NCI-H146 treated with DMSO at 0.1 percent for 48 hours (cell line): ENCODE measurements around the gene APOA1.
"Not testable (repeated sequence)": the region's sequence is repeated elsewhere in the genome, so short reads cannot be mapped to it uniquely, and the experiment has no call there.

Experiments
- DNase-seq: peaks from one replicate; lab custom pipeline; 2025; ENCODE audit not compliant: unreplicated experiment; lab: John Stamatoyannopoulos, UW

APOA1 gene

GRCh38 chr11:116821050-116821918, 16.1 kb downstream of the APOA1 start:
- no peak for DNase-seq

DNA sequence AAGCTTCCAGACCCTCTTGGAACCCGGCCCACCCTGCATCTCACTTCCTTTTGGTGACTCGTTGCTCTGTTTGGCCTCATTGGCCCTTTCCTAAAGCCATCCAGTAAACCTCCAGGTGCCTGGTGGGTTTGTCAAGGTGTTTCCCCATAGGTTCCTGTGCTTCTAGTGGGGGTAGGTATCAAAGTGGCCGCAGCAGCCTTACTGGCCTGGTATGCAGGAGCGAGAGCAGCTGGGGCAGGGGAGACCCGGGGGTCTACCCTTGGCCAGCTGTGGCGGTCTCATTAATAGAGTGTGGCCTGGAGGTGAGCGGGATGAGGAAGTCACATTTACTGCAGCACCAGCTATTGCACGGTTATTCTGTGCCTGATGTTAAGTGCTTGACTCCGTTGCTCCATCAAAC, 18.4 kb downstream of the APOA1 start:
- no peak for DNase-seq

GRCh38 chr11:116814502-116814901, 22.9 kb downstream of the APOA1 start:
- DNase-seq = no peak

GRCh38 chr11:116813781-116814471, 23.5 kb downstream of the APOA1 start:
- DNase-seq = no peak

DNA sequence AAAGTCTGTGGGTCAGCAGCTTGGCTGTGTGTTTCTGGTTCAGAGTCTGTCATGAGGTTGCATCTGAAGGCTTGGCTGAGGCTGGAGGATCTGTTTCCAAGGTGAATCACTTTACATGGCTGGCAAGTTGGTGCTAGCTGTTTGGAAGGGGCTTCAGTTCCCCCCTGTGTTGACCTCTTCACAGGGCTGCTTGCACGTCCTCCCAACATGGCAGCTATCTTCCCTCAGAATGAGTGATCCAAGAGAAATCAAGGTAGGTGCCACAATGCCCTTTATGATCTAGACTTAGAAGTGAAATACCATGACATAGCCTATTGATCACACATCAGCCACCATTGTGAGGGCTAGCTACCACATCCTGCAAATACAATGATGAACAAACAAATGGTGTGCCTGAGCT, 24.3 kb downstream of the APOA1 start:
- DNase-seq = no peak

- no peak for DNase-seq
Measured at GRCh38 chr11:116812109-116812508, 25.3 kb downstream of the APOA1 start.

GRCh38 chr11:116811194-116811593, 26.2 kb downstream of the APOA1 start:
- DNase-seq = no peak

DNA sequence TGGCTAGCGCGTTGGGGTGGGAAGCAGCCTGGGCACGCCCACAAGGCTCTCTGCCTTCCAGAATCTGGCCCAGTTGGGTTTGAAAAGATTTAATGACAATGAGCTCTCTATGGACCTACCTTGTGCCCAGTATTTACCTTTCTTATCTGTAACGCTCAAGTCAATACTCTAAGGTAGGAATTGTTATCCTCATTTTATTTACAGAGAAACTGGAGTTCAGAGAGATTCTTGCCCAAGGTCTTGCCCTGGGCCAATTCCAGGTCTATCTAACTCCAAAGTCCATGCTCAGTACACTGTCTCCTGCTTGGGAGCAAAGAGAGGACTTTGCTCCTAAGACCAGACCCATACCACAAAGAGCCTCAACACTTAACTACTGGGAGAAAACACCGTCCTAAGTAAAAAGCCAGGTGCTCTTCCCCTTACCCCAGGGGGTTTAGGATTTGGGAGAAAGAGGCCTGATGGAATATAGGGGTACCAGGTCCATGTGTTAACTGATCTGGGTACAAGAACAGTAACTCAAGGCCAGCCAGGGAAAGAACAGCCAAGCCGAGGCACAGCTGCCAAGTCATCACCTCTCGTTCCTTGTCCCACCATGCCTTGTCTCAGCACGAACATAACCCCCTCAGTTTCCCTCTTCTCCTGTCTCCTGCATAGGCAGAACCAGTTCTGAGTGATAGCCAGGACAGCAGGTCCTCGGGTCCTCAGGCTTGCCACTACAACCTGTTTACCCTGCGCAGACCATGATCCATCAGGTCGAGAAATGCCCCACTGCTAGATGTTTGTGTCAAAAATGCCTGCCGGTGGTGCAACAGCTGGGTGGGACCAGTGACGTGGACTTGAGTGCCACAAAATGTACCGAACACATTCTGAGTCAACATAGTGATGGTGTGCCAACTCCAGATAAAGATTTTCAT, 28.9 kb downstream of the APOA1 start:
- DNase-seq = no peak

DNA sequence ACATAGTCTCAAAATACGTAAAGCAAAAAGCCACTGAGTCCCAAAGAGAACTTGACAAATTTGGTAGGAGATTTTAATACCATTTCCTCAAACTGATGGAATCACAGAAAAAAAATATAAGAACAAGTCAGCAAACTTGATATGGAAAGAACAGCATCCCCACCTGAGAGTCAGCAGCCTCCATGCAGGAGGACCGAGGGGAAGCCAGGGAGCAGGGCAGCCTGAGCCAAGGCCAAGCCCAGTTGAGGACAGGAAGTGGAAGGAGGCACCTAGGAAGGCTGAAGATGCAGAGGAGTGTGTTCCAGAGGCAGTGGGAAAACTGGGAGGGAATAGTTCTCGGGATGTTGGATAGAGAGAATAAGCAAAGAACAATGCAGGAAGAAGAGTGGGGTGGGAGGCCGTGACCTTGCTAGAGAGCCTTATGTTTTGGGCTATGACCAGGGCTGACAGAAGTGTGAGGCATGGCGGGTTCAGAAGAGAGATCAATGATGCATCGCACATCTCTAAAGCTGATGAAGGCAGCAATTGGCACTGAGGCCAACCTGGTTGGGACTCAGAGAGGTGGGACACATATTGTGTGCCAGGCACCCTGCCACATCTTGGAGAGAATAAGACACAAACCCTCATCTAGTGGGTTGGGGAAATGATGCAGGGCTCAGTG, 29.7 kb downstream of the APOA1 start:
- no peak for DNase-seq

- DNase-seq = no peak
Measured at GRCh38 chr11:116804001-116804400, 33.4 kb downstream of the APOA1 start.

DNA sequence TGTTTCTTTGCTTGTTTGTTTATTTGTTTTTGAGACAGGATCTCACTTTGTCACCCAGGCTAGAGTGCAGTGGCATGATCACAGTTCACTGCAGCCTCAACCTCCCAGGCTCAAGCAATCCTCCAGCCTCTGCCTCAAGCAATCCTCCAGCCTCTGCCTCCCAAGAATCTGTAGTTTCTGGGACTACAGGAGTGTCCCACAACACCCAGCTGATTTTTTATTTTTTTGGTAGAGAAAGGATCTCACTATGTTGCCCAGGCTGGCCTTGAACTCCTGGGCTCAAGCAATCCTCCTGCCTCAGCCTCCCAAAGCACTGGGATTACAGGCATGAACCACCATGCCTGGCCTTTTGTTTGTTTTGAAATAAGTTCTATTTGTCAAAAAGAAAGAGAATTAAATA, 35.8 kb downstream of the APOA1 start:
- not testable (repeated sequence) for DNase-seq

- DNase-seq = no peak
Measured at GRCh38 chr11:116800610-116801009, 36.8 kb downstream of the APOA1 start.

DNA sequence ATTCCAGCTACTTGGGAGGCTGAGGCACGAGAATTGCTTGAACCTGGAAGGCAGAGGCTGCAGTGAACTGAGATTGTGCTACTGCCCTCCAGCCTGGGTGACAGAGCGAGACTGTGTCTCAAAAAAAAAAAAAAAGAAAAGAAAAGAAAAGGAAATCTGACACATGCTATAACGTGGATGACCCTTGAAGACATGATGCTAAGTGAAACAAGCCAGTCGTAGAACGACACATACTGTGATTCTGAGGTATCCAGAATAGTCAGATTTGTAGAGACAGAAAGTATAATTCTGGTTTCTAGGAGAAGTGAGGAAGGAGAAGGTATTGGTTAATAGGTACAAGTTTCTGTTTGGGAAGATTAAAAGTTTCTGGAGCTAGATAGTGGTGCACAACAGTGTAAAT, 39.1 kb downstream of the APOA1 start:
- no peak for DNase-seq

- DNase-seq = no peak
Measured at GRCh38 chr11:116797816-116798215, 39.6 kb downstream of the APOA1 start.

GRCh38 chr11:116796548-116796947, 40.9 kb downstream of the APOA1 start:
- no peak for DNase-seq

- no peak for DNase-seq
Measured at GRCh38 chr11:116794851-116795250, 42.6 kb downstream of the APOA1 start.

- no peak for DNase-seq
Measured at GRCh38 chr11:116793772-116794097, 43.7 kb downstream of the APOA1 start.

DNA sequence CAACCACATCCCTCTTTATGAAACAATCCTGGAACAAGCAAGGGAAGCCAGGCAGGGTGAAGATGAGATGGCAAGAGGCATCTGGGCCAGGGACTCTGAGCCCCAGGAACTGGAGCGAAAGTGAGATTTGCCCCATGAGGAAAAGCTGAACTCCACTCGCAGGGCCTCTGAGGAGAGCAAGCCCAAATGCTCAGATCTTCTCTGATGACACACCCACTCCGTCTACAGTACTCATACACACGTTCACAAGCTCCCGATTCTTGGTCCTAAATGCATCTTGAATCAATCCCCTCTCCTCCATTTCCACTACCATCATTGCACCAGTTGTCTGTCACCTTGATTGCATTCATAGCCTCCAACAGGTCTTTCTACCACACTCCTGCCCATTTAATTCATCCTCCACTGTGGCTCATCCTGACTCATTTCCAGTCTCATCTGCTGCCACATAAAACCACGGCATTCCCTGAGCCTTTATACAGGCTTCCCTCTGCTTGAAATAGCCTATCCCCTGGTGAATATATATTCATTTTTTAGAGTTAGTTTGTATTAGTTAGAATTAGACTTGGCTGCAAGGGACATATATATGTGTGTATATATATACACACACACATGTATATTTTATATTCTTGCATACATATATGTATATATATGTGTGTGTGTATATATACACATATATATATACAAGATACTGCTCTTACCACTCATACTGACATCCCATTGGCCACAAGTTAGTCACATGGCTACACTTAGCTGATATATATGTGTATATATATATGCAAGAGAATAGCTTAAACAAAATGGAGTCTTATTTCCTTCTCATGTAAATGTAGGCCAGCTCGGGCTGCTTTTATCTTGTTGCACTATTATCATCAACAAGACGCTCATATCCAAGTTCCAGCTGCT, 44.3 kb downstream of the APOA1 start:
- DNase-seq = no peak

- DNase-seq = no peak
Measured at GRCh38 chr11:116792144-116792868, 45.1 kb downstream of the APOA1 start.
